K562 (cell line): ENCODE measurements around the gene USP26. TPM values are rescaled to one million over a fixed set of nuclear protein-coding genes. Genes with fewer than 3 reads are reported as not detected.

ENCODE experiments used
- ATAC-seq: fragments of 200-7000 bp; cut with Tn5 transposase; 3 replicates; pipeline ENCODE4 v1.9.1; 2020; ENCODE audit warnings: moderate library complexity
- BruUV-seq: library from RNA; stranded (reverse); fragments of 400-500 nt; replicated peaks from 2 replicates; lab custom pipeline; 2021; lab: Mats Ljungman, UMichigan
- CTCF ChIA-PET: fragments of 300-600 bp; formaldehyde crosslinking; extraction: SDS; loops from one replicate; lab custom pipeline; 2021; ENCODE audit warnings: low intra/inter-chr PET ratio; lab: Yijun Ruan, JAX
- POLR2A ChIA-PET: fragments of 300-600, 350-650 bp; sonication (Branson Sonifier 250); formaldehyde crosslinking; extraction: SDS; loops from one replicate; lab custom pipeline; 2021; ENCODE audit warnings: antibody characterized with exemption, inconsistent platforms; lab: Yijun Ruan, JAX
- DNase-seq, 4 experiments: peaks; one replicate each; pipeline versions ENCODE4 v3.0.0 to v3.0.0-alpha.2; 2011 to 2018; ENCODE audit warnings: low spot score in 3 of 4, mixed read lengths in 3 of 4; ENCODE audit errors: extremely low read depth in 1 of 4
- FAIRE-seq: peaks from 2 replicates; lab custom pipeline; 2011; peaks lifted over from hg19 to GRCh38; lab: Jason Lieb, UNC
- H2AFZ ChIP-seq: 2 replicates; pipeline ENCODE4 v1.6.0; 2011; ENCODE audit warnings: low read depth, low read length, control low read depth, inconsistent platforms
- H3K27ac ChIP-seq: fragments of 200-600 bp; 3 replicates; pipeline ENCODE4 v1.8.0; 2011; ENCODE audit warnings: low read depth, mild to moderate bottlenecking, control low read depth, inconsistent platforms, low read length, moderate library complexity, mixed read lengths; ENCODE audit errors: extremely low read depth
- H3K27me3 ChIP-seq, 2 experiments: fragments of 300-600 bp in 1 of 2; 2 replicates in 1 of 2; 3 replicates in 1 of 2; pipeline versions ENCODE4 v1.6.0 to v1.8.0; 2011; ENCODE audit warnings: inconsistent platforms in 2 of 2, low read length in 2 of 2, mild to moderate bottlenecking in 1 of 2, mixed read lengths in 1 of 2, moderate library complexity in 1 of 2; ENCODE audit not compliant: control insufficient read depth in 2 of 2, insufficient read depth in 2 of 2
- H3K36me3 ChIP-seq: fragments of 300-600 bp; 3 replicates; pipeline ENCODE4 v1.8.0; 2011; ENCODE audit warnings: mild to moderate bottlenecking, low read length, inconsistent platforms; ENCODE audit not compliant: control insufficient read depth, insufficient read depth
- H3K4me1 ChIP-seq, 2 experiments: fragments of 200-600 bp in 1 of 2; replicated peaks in 1 of 2; 2 replicates in 1 of 2; 3 replicates in 1 of 2; pipeline versions ENCODE4 v1.5.1 to v1.8.0; 2011; ENCODE audit warnings: inconsistent platforms in 2 of 2, low read length in 2 of 2, mild to moderate bottlenecking in 1 of 2, mixed read lengths in 1 of 2, moderate library complexity in 1 of 2; ENCODE audit not compliant: control insufficient read depth in 2 of 2, insufficient read depth in 2 of 2
- H3K4me2 ChIP-seq: 2 replicates; pipeline ENCODE4 v1.6.1; 2011; ENCODE audit warnings: low read length, control low read depth, inconsistent platforms, mixed read lengths; ENCODE audit not compliant: insufficient read depth
- H3K4me3 ChIP-seq: fragments of 200-600 bp; sonication (generic), shearing (Covaris generic); 2 replicates; pipeline ENCODE4 v1.5.1; 2016; ENCODE audit warnings: control low read depth, inconsistent platforms
- H3K79me2 ChIP-seq: fragments of 200-600 bp; 3 replicates; pipeline ENCODE4 v1.8.0; 2011; ENCODE audit warnings: low read length, inconsistent platforms; ENCODE audit not compliant: control insufficient read depth, insufficient read depth
- H3K9ac ChIP-seq, 2 experiments: 2 replicates each; pipeline versions ENCODE4 v1.6.0 to v1.6.1; 2011; ENCODE audit warnings: low read depth in 2 of 2, low read length in 2 of 2, control low read depth in 1 of 2, inconsistent platforms in 1 of 2, mild to moderate bottlenecking in 1 of 2, mixed read lengths in 1 of 2; ENCODE audit not compliant: insufficient read depth in 1 of 2
- H3K9me1 ChIP-seq: one replicate; pipeline ENCODE4 v1.6.0; 2011; ENCODE audit warnings: inconsistent platforms, mild to moderate bottlenecking, low read length, moderate library complexity; ENCODE audit not compliant: control insufficient read depth, insufficient read depth
- H3K9me3 ChIP-seq: replicated peaks from 2 replicates; pipeline ENCODE4 v1.5.1; 2011; ENCODE audit warnings: low read depth, low read length, inconsistent platforms; ENCODE audit not compliant: control insufficient read depth, insufficient read depth
- H4K20me1 ChIP-seq: replicated peaks from 2 replicates; pipeline ENCODE4 v1.6.1; 2011; ENCODE audit warnings: low read length, inconsistent platforms, mixed read lengths; ENCODE audit not compliant: control insufficient read depth, insufficient read depth
- ARHGAP35 ChIP-seq: fragments of 450-650 bp; IDR thresholded peaks from 2 replicates; pipeline ENCODE4 v1.6.1; 2018; ENCODE audit not compliant: partially characterized antibody
- DDX20 ChIP-seq: fragments of 450-650 bp; IDR thresholded peaks from 2 replicates; pipeline ENCODE4 v1.6.1; 2016; ENCODE audit warnings: missing genetic modification characterization, low read depth, mild to moderate bottlenecking, missing compliant biosample characterization, moderate library complexity
- FOXO4 ChIP-seq: fragments of 450-650 bp; formaldehyde crosslinking; IDR thresholded peaks from 2 replicates; pipeline ENCODE4 v1.4.0; 2020; ENCODE audit warnings: mild to moderate bottlenecking, moderate library complexity
- KLF6 ChIP-seq: fragments of 250-450 bp; sonication (Bioruptor Pico); IDR thresholded peaks from 2 replicates; pipeline ENCODE4 v1.4.0; 2020; ENCODE audit warnings: mild to moderate bottlenecking, moderate library complexity, borderline replicate concordance
- MAFF ChIP-seq: IDR thresholded peaks from 2 replicates; pipeline ENCODE4 v1.6.1; 2012; ENCODE audit warnings: low read length, improper control_type of control experiment
- MAX ChIP-seq: sonication (generic); formaldehyde crosslinking; IDR thresholded peaks from 2 replicates; pipeline ENCODE4 v1.9.0; 2022; ENCODE audit warnings: mild to moderate bottlenecking, missing genetic modification reagents
- NR2C1 ChIP-seq, 2 experiments: fragments of 450-650 bp; IDR thresholded peaks; 2 replicates each; pipeline ENCODE4 v1.6.1; 2017; ENCODE audit warnings: mild to moderate bottlenecking in 2 of 2, antibody characterized with exemption in 1 of 2, inconsistent platforms in 1 of 2, missing compliant biosample characterization in 1 of 2, missing genetic modification characterization in 1 of 2
- POLR3A ChIP-seq: IDR thresholded peaks from 2 replicates; pipeline ENCODE4 v1.6.1; 2011; ENCODE audit warnings: borderline replicate concordance, mild to moderate bottlenecking, moderate library complexity; ENCODE audit not compliant: insufficient read length, insufficient read depth; ENCODE audit errors: extremely low read depth
- RAD51 ChIP-seq: fragments of 450-650 bp; IDR thresholded peaks from 2 replicates; pipeline ENCODE4 v1.7.1; 2016; ENCODE audit warnings: low read depth, mild to moderate bottlenecking, borderline replicate concordance
- SAP30 ChIP-seq: fragments of 200-600 bp; sonication (generic); IDR thresholded peaks from 2 replicates; pipeline ENCODE4 v1.6.1; 2012; ENCODE audit warnings: borderline replicate concordance, low read depth, mild to moderate bottlenecking, moderate library complexity, low read length, control low read depth, inconsistent platforms; ENCODE audit not compliant: insufficient read depth, poor library complexity, severe bottlenecking
- ZNF121 ChIP-seq: sonication (generic); formaldehyde crosslinking; conservative IDR thresholded peaks from 2 replicates; pipeline ENCODE4 v1.8.0; 2022; ENCODE audit warnings: missing genetic modification reagents
- ZNF134 ChIP-seq: fragments of 250-450 bp; sonication (Bioruptor Pico); conservative IDR thresholded peaks from 2 replicates; pipeline ENCODE4 v1.4.0; 2020
- ZNF184 ChIP-seq: sonication (generic); formaldehyde crosslinking; IDR thresholded peaks from 2 replicates; pipeline ENCODE4 v1.5.0; 2020; ENCODE audit warnings: missing genetic modification reagents
- ZNF395 ChIP-seq: fragments of 200-800 bp; sonication (Bioruptor generic); IDR thresholded peaks from 2 replicates; pipeline ENCODE4 v1.6.1; 2017; ENCODE audit warnings: missing genetic modification characterization, missing compliant biosample characterization
- WGBS: fragments of 100-300 bp; shearing (Covaris generic); methylation state at CpG from one replicate; pipeline ENCODE4 v1.1.6; 2016; ENCODE audit warnings: low coverage, mixed read lengths; ENCODE audit not compliant: insufficient coverage; ENCODE audit errors: missing lambda C conversion rate; 5-methylcytosine and 5-hydroxymethylcytosine counted together
- in situ Hi-C: fragments of 300-500 bp; cut with MboI; formaldehyde crosslinking; loops from 4 replicates; pipeline ENCODE4 v1.15.0; 2018; ENCODE audit warnings: inconsistent platforms, mixed read lengths
- intact Hi-C: fragments of 100-400 bp; cut with micrococcal nuclease; formaldehyde crosslinking; loops from 2 replicates; pipeline ENCODE4 v1.14.2; 2022
- polyA plus RNA-seq, 8 experiments: library from polyadenylated mRNA; depleted of rRNA in 4 of 8; stranded (reverse) in 5 of 8; unstranded in 3 of 8; fragments of >200 nt; fragmentation: Nextera tagmentation in 2 of 8; fragmentation: Illumina TruSeq in 1 of 8; extraction: Ambion mirVana in 2 of 8; extraction: Trizol in 1 of 8; gene quantifications; 2 replicates each; pipeline versions ENCODE4 v1.2.1 to v1.2.3, GENCODE V29; 2011 to 2014; ENCODE audit warnings: inconsistent platforms in 1 of 8, missing spikeins in 1 of 8
- total RNA-seq, 7 experiments: library from RNA; depleted of rRNA in 6 of 7; stranded (reverse); fragments of >200 nt in 6 of 7; fragmentation: Illumina TruSeq in 2 of 7; extraction: Trizol in 2 of 7; gene quantifications; 2 replicates each; pipeline versions ENCODE4 v1.2.1 to v1.2.3, GENCODE V29; 2011 to 2021; ENCODE audit warnings: low replicate concordance in 1 of 7

Gene USP26
- total and polyA plus RNA-seq, 9 of the 15 experiments (the other 6 are each of a cell fraction or from before 2014, with no cell fraction given): 0.06 to 0.84 (median 0.20) TPM; not detected in 2

- no peaks in the 10 kb centered on the region for H3K9me3 ChIP-seq
- CTCF ChIA-PET: no interaction called here
- intact Hi-C loops (no loop called here), in situ Hi-C loops (no loop called here)
- H3K27me3 ChIP-seq: no peaks in the 10 kb centered on the region
- H3K27ac ChIP-seq: no peak overlapping the region
- H3K4me3 ChIP-seq: no peak overlapping the region
- H2AFZ ChIP-seq: no peak overlapping the region
- no TSS peak for BruUV-seq
- H3K9ac ChIP-seq: no peak overlapping the region
- TF ChIP-seq NR2C1 (IDR thresholded peaks at IDR 0.05) (no peak), NR2C1 (tag; IDR thresholded peaks at IDR 0.05) (no peak), ZNF121 (CRISPR knock-in tag) (no peak), ZNF395 (CRISPR knock-in tag) (no peak), RAD51 (no peak), MAX (no peak), ZNF134 (no peak), DDX20 (tag) (no peak), POLR3A (no peak), ARHGAP35 (no peak), SAP30 (no peak), MAFF (no peak), KLF6 (CRISPR knock-in tag) (no peak), FOXO4 (no peak), ZNF184 (no peak)
- ATAC-seq (no peak), FAIRE-seq (no peak), DNase-seq (no peak)
- H3K36me3 ChIP-seq: no peaks in the 10 kb centered on the region
- H4K20me1 ChIP-seq: no peaks in the 10 kb centered on the region
- WGBS: 0% methylated on average over 3 of the region's 3 CpGs
- no peaks in the 10 kb centered on the region for H3K9me1 ChIP-seq
- H3K4me1 ChIP-seq: no peaks in the 10 kb centered on the region
- H3K4me2 ChIP-seq: no peak overlapping the region
- no peaks in the 10 kb centered on the region for H3K79me2 ChIP-seq
- POLR2A ChIA-PET: no interaction called here
Observed at GRCh38 chrX:133007458-133007857, 89.5 kb downstream of the USP26 start.
